ENCODE data around the gene SLC30A3.

The SLC30A3 gene

GRCh38 chr2:27284996-27285395 lies 22.1 kb upstream of the SLC30A3 start:
- Histone ChIP-seq H3K4me2 (ENCODE audit: low read length) (no peak overlapping the region), H3K79me2 (ENCODE audit: low read length) (no peaks in the 10 kb centered on the region), H3K27me3 (ENCODE audit: low read depth, low read length) (peaks cover 20% of the 10 kb centered on the region; the same call in 1 of the 2 replicates), H3K9me3 (ENCODE audit: insufficient read depth, low read length) (no peaks in the 10 kb centered on the region), H3K9ac (ENCODE audit: low read length) (no peak overlapping the region), H2AFZ (ENCODE audit: low read depth, low read length) (no peak overlapping the region), H4K20me1 (ENCODE audit: insufficient read depth, low read length) (no peaks in the 10 kb centered on the region), H3K27ac (ENCODE audit: low read length) (no peak overlapping the region), H3K4me3 (ENCODE audit: low read length) (no peak overlapping the region), H3K4me1 (ENCODE audit: low read length) (peaks cover 5% of the 10 kb centered on the region), H3K36me3 (replicated peaks; ENCODE audit: low read depth, low read length) (no peaks in the 10 kb centered on the region)
- TF ChIP-seq EZH2phosphoT487 (IDR thresholded peaks at IDR 0.05; ENCODE audit: low read depth) (no peak), CTCF (IDR thresholded peaks at IDR 0.05; ENCODE audit: low read depth, low read length) (no peak)

- Histone ChIP-seq H3K27ac (ENCODE audit: low read length) (no peak overlapping the region), H2AFZ (ENCODE audit: low read depth, low read length) (no peak overlapping the region), H3K4me1 (ENCODE audit: low read length) (peaks cover 9% of the 10 kb centered on the region), H3K9ac (ENCODE audit: low read length) (no peak overlapping the region), H3K79me2 (ENCODE audit: low read length) (no peaks in the 10 kb centered on the region), H3K36me3 (replicated peaks; ENCODE audit: low read depth, low read length) (no peaks in the 10 kb centered on the region), H3K4me3 (ENCODE audit: low read length) (no peak overlapping the region), H3K4me2 (ENCODE audit: low read length) (no peak overlapping the region), H3K27me3 (ENCODE audit: low read depth, low read length) (0 out of 2 replicates have a peak, but pooled peaks cover 13% of the 10 kb centered on the region), H4K20me1 (ENCODE audit: insufficient read depth, low read length) (no peaks in the 10 kb centered on the region), H3K9me3 (ENCODE audit: insufficient read depth, low read length) (no peaks in the 10 kb centered on the region)
- TF ChIP-seq CTCF (IDR thresholded peaks at IDR 0.05; ENCODE audit: low read depth, low read length), result no peak
- no peak for TF ChIP-seq EZH2phosphoT487 (IDR thresholded peaks at IDR 0.05; ENCODE audit: low read depth)
Measured at GRCh38 chr2:27282892-27283291, 20.0 kb upstream of the SLC30A3 start.

GRCh38 chr2:27281855-27282559 lies 19.2 kb upstream of the SLC30A3 start, which contains the start of gene TRIM54:
Gene TRIM54 (plus strand): TSS chr2:27282429. CDS start chr2:27282732, 303 bp downstream.
- TF ChIP-seq CTCF (IDR thresholded peaks at IDR 0.05; ENCODE audit: low read depth, low read length), result no peak
- no peaks in the 10 kb centered on the region for H4K20me1 ChIP-seq (ENCODE audit: insufficient read depth, low read length)
- no peak within 1 kb of the TSS for H3K4me2 ChIP-seq (ENCODE audit: low read length)
- H3K79me2 ChIP-seq (ENCODE audit: low read length), result no peaks in the 10 kb centered on the region
- H3K36me3 ChIP-seq (replicated peaks; ENCODE audit: low read depth, low read length), result no peaks in the 10 kb centered on the region
- 0 out of 2 replicates have a peak, but pooled peaks cover 10% of the 10 kb centered on the region for H3K27me3 ChIP-seq (ENCODE audit: low read depth, low read length)
- H3K27ac ChIP-seq (ENCODE audit: low read length), result no peak within 1 kb of the TSS
- peaks cover 9% of the 10 kb centered on the region for H3K4me1 ChIP-seq (ENCODE audit: low read length)
- H2AFZ ChIP-seq (ENCODE audit: low read depth, low read length), result no peak within 1 kb of the TSS
- no peak within 1 kb of the TSS for H3K4me3 ChIP-seq (ENCODE audit: low read length)
- no peak within 1 kb of the TSS for H3K9ac ChIP-seq (ENCODE audit: low read length)
- no peaks in the 10 kb centered on the region for H3K9me3 ChIP-seq (ENCODE audit: insufficient read depth, low read length)

- Histone ChIP-seq H3K27ac (ENCODE audit: low read length) (no peak overlapping the region), H3K36me3 (replicated peaks; ENCODE audit: low read depth, low read length) (no peaks in the 10 kb centered on the region), H3K4me3 (ENCODE audit: low read length) (no peak overlapping the region), H4K20me1 (ENCODE audit: insufficient read depth, low read length) (no peaks in the 10 kb centered on the region), H3K9ac (ENCODE audit: low read length) (no peak overlapping the region), H3K9me3 (ENCODE audit: insufficient read depth, low read length) (no peaks in the 10 kb centered on the region), H2AFZ (ENCODE audit: low read depth, low read length) (no peak overlapping the region), H3K27me3 (ENCODE audit: low read depth, low read length) (peaks cover 9% of the 10 kb centered on the region; the same call in 1 of the 2 replicates), H3K4me1 (ENCODE audit: low read length) (peaks cover 9% of the 10 kb centered on the region), H3K79me2 (ENCODE audit: low read length) (no peaks in the 10 kb centered on the region), H3K4me2 (ENCODE audit: low read length) (no peak overlapping the region)
- TF ChIP-seq EZH2phosphoT487 (IDR thresholded peaks at IDR 0.05; ENCODE audit: low read depth), result no peak
- no peak for TF ChIP-seq CTCF (IDR thresholded peaks at IDR 0.05; ENCODE audit: low read depth, low read length)
Measured at GRCh38 chr2:27281442-27281841, 18.6 kb upstream of the SLC30A3 start.

All from OCI-LY3 (cell line).